Astrocyte of the spinal cord (primary cell): ENCODE measurements around the gene SMCO3.

ENCODE experiments used
- DNase-seq: peaks from one replicate; pipeline ENCODE4 v3.0.0; 2011; ENCODE audit warnings: low read depth, low spot score
- H3K4me3 ChIP-seq: 2 replicates; pipeline ENCODE4 v1.5.1; 2011; ENCODE audit warnings: low read depth, mild to moderate bottlenecking, low read length, moderate library complexity
- CTCF ChIP-seq: IDR thresholded peaks from 2 replicates; pipeline ENCODE4 v1.5.1; 2012; ENCODE audit warnings: low read depth, mild to moderate bottlenecking, low read length, inconsistent platforms
- in situ Hi-C: cut with HindIII; loops from 2 replicates; pipeline ENCODE4 v1.10.0; 2017; ENCODE audit warnings: low sequenced_read_pairs

SMCO3 gene

GRCh38 chr12:14834509-14834908 is 20.5 kb upstream of the SMCO3 start:
- TF ChIP-seq CTCF: no peak
- DNase-seq: no peak
- in situ Hi-C loops: no loop called here
- no peak overlapping the region for H3K4me3 ChIP-seq

GRCh38 chr12:14833952-14834351 is 20.0 kb upstream of the SMCO3 start:
- no peak for DNase-seq
- no peak for TF ChIP-seq CTCF
- H3K4me3 ChIP-seq: no peak overlapping the region
- in situ Hi-C loops: no loop called here

- no peak for DNase-seq
Measured at GRCh38 chr12:14833336-14833735, 19.4 kb upstream of the SMCO3 start.

GRCh38 chr12:14828892-14829291 is 14.9 kb upstream of the SMCO3 start:
- no peak for TF ChIP-seq CTCF
- in situ Hi-C loops: no loop called here

More at GRCh38 chr12:14833336-14833735, 19.4 kb upstream of the SMCO3 start:
- TF ChIP-seq CTCF: no peak
- H3K4me3 ChIP-seq: no peak overlapping the region
- in situ Hi-C loops: no loop called here

GRCh38 chr12:14827043-14827442 is 13.1 kb upstream of the SMCO3 start:
- no peak for DNase-seq
- H3K4me3 ChIP-seq: no peak overlapping the region
- in situ Hi-C loops: no loop called here
- no peak for TF ChIP-seq CTCF

More at GRCh38 chr12:14828892-14829291, 14.9 kb upstream of the SMCO3 start:
- no peak overlapping the region for H3K4me3 ChIP-seq
- DNase-seq: peak; percentile 41

- in situ Hi-C loops: no loop called here
- DNase-seq: no peak
- no peak overlapping the region for H3K4me3 ChIP-seq
- TF ChIP-seq CTCF: no peak
Measured at GRCh38 chr12:14826491-14826890, 12.5 kb upstream of the SMCO3 start.

- no peak for DNase-seq
- in situ Hi-C loops: no loop called here
- TF ChIP-seq CTCF: no peak
- H3K4me3 ChIP-seq: no peak overlapping the region
Measured at GRCh38 chr12:14825256-14825655, 11.3 kb upstream of the SMCO3 start.
